ENCODE results near the gene SFTPB.
"Not testable (repeated sequence)": the region's sequence is repeated elsewhere in the genome, so short reads cannot be mapped to it uniquely, and the experiment has no call there.

Gene SFTPB

DNA sequence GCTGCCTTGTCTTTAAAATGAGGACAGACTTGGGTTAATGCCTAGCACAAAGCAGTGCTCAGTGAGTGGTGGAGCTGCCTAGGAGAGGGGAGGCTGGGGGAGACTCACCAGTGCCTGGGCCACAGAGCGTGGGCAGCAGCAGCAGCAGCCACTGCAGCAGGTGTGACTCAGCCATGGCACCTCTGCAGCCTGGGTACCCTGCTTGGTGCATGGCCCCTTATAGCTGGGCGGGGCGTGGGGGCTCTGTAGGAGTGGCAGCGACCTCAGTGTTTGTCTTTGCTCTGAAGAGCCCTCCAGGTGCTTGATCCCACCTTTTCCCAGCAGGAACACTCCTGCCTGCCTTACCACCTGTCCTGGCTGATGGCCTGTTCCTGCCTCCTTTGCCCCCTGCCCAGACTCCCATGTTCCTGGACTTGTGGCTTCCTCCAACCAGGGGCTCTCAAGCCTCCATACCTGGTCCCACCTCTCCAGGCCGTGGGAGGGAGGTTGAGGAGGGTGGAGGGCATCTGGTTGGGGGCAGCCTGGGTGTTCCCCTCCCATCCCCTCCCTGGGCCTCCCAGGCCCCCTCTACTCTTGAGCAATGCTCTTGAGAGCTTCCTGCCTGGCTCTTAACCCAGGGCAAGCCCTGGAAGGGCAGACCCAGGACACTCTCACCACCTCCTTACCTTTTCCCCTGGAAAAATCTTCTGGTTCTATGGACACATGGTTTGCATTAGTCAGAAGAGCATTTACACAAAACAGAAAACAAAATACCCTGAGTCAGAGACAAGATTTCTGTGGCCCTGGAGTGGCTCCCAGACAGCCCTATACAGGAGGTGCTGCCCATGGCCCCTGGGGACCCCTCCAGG lies at the start of gene SFTPB:
Gene SFTPB, minus strand, starts transcription at position 191 of the 848 bp plus-strand sequence. Its CDS starts 16 bp downstream, at position 175.
- DNase-seq, result no peak

DNA sequence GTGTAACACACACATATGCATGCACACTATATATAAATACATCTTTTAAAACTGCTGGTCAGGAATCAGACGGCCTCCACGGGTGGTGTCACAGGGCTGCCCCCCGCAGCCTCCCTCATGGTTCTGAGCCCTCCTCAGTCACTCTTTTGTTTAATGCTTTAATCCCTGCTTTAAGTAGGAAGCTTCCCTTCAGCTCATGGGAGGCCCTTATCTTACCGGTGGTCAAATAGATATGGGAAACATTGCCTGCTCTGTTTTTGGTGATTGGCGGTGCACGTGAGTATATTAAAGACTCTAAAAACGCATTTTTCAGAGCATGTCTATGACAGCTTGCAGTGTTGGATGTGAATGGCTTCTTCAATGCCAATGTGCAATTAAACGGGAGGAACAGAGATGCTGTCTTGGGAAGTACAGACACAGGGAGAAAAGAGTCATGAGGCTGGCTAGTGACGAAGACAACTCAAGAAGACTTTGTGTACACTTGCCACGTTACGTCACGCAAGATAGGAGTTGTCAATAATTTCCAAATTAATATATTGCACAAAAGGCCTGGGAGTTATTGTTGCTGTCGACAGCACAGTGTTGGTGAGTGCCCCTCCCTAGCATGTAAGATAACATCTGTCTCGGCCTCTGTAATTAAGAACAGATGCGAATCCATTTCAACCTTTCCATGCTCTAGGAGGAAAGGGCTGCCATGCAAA lies 49.5 kb upstream of the SFTPB start:
- DNase-seq, result no peak

DNA sequence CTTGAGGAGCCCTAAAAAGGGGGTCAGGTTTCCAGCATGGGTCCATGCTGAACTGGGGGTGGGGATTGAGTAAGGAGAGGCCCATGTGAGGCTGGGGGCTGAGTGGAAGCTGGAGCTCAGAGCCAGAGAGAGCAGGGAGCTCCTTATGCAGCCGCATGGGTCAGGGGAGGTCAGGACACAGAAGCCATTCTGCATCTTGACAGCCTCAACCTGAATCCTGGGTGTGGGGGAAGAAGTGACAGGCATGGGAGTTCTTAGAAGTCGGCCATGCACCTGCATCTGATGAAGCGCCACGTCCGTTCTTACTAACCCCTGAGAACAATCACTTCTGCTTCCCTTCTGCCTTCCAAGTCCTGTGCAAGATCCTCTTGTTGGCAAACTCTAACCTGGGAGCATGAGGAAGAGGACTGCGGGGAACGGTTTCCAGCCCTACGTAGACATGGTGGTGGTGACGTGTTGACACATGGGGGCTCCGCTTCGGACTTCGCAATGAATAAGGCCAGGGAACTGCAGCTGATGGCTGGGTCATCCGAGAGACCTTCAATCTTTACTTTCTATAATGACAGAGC lies 48.4 kb upstream of the SFTPB start:
- DNase-seq, result no peak

DNA sequence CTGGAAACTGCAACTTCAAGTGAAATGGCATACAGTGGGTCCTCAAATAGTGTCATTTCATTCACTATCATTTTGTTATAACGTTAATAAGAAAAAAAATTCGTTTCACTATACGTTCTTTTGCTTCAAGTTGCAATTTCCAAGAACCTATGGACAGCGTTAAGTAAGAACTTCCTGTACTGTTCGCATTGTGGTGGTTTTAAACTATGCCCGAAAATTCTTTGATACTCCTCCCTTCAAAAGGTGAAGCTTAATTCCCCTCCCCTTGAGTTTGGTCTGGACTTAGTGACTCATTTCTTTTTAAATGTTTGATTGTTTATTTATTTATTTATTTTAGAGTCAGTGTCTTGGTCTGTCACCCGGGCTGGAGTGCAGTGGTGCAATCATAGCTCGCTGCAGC lies 46.8 kb upstream of the SFTPB start:
- DNase-seq, result no peak

GRCh38 chr2:85714421-85714820 lies 46.4 kb upstream of the SFTPB start:
- DNase-seq, result not testable (repeated sequence)

DNA sequence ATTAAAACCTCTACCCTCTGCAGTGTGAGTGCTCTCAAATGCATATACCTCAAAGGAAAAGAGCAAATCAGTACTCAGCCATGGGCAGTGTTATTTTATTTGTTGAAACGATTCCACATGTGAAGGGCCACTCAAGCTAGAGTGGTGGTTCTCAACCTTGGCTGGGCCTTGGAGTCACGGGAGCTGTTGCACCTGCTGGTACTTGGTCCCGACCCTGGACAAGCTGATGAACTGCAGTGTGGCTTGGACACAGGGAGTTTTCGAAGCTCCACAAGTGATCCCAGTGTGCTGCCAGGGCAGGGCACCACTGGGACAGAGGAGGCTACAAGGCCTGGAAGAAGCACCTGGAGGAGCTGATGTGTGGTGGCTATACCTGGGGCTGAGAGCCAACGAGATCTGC lies 45.8 kb upstream of the SFTPB start:
- no peak for DNase-seq

DNA sequence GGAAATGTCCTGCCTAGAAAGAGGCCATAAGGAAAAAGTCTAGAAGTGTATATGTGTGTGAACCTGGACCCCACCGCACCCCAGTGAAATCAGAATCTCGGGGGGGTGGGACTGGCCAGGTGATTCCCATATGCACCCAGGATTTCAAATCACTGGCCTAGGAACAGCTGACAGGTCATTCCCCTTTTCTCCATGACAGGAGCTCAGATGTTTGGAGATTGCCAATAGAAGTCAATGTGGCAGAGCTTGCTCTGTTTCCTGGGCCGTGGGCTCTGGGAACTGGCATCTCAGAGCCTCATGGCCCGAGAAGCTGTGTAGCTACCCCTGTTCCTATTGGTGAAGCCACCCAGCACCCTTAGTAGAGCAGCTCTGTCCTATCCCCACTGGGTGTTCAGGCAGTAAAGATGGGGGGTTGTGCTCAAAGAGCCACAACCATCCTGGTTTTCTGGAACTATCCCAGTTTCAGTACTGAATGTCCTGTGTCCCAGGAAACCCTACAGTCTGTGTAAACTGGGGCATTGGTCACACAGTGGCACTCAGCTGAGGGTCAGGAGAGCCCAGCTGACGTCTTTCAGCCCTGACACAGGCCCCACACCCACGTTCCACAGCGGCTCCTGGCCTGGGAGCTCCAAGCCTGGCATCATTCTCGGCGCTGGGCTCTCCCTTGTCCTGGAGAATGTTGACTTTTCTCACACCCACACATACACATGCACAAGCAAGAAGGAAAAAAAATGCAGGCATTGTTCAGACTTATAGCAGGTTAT lies 45.0 kb upstream of the SFTPB start:
- no peak for DNase-seq

DNA sequence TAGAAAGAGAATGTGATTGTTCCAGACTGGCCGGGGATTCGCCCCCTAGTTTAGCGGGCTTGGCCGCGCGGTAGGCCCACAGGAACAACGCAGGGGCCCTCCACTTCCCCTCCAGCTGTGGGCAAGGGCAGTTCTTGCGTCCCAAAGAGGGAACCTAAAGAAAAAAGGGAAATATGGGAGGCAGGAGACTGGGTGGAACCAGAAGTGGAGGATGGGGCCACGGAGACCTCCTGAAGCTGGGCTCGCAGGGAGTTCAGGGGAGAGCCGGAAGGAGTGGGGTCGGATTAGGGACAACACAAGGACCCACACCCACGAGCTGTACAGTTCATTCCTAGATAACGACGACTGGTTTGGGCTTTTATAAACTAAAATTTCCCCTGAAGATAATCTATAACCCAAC lies 44.3 kb upstream of the SFTPB start:
- no peak for DNase-seq

DNA sequence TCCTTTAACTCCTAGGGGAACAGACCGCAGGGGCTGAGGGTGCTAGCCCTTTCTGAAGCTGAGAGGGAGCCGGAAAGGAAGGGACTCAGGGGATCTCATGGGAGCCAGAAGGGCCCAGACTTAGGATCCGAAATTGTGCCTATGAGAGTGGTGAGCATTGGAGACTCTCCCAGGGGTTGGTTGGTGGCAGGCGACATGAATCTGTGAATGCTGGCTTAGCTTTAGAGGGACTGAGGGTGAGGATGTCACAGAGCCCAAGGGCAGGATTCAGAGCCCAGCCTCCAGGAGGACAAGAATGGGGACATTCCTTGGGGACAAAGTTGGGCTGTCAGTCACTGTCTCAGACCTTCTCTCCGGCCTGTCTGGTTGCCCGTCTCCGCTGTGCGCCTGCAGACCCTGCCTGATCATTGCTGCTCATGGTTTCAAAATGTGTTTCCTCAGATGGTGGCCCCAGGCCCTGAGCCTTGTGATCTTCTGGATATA lies 43.6 kb upstream of the SFTPB start:
- DNase-seq, result no peak

DNA sequence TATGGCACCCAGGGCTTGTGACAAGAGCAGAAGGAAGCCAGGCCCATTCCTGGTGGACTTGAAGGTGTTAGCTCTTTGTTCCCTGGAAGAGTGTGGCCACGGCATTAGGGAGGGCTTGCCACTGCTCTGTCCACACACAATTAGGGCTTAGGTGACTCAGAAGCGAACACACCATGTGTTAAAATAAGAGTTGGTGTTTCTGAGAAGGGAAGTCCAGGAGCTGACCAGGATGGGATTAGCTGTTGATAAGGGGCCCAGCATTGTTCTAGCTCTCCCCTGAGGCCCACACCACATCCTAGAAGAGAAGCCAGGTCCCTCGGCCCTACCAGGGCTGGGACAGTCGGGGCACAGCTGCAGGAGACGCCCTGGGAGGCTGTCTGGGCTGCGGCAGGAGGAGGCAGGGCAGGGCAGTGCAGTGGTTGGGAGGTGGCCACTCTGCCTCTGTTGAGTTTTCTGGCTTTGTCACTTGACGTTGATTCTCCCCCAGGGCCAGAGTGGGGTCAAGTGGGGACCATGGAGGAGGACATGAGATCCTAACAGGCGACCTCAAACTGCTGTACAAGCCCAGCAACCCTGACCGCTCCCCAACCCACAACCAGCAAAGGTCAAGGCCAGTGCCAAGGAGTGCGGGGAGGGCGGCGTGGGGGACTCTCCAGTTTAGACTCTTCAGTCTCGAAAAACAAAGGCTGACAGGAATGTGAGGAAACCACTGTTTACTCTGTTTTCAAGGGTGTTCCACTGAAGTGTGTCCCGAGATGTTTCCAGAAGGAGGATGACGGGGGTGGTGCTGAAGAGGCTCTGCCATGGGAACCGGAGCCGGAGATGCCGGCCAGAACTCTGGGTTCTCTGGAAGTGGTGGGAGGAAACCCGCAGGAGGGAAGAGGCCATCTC lies 42.9 kb upstream of the SFTPB start:
- no peak for DNase-seq

GRCh38 chr2:85709401-85709811 lies 41.4 kb upstream of the SFTPB start:
- no peak for DNase-seq

- no peak for DNase-seq
Measured at GRCh38 chr2:85708641-85709040, 40.6 kb upstream of the SFTPB start.

- DNase-seq, result peak; percentile 64
Measured at GRCh38 chr2:85707304-85707703, 39.3 kb upstream of the SFTPB start.

DNA sequence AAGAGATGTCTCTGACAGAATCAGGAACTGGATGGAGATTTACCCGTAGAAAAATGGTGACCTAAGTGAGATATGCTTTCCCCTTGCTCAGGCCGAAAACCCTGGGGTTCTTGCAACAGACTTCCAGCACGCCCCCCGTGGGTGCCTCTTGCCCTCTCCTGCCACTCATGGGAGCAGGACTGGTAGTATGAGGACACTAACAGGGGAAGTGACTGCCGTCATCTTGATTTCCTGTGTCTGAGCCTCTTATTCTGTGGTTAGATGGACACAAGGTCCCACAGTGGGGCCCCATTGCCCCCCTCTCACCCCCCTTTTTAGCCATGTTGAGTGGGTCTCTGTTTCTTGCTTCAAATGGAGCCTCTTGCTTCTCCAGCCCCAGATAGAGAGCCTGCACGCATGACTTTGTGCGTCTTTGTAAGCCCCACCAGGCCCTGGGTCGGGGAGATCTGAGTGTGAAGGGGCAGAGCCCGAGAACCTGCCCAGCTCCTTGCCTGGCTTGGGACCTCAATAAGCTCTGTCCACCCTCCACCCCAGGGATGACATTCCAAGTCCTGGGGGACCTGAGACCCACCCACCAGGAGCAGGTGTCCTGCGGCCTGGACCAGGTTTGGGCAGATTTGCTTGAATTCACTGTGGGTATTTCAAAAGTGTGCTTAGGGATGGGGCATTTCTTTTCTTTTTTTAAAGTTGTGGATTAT lies 38.7 kb upstream of the SFTPB start:
- DNase-seq, result no peak

DNA sequence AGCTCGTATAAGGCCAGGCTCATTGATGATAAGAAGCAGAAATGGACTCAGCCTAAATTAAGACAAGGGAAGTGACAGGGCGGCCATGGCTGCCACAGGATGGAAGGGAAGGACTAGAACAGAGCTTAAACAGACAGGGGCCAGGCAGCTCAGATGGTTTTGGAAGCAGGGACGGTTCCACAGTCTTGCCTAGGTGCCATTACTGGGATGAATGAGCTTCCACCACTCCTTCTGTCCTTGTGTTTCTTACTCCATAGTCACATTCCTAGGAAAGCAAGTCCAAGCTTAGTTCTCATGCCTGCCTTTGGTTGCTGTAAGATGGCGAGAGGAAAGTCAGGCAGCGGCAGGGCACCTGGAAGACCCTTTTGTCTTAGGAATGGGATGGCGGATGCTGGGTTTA lies 38.1 kb upstream of the SFTPB start:
- DNase-seq, result no peak

GRCh38 chr2:85705680-85706039 lies 37.7 kb upstream of the SFTPB start:
- DNase-seq, result no peak

DNA sequence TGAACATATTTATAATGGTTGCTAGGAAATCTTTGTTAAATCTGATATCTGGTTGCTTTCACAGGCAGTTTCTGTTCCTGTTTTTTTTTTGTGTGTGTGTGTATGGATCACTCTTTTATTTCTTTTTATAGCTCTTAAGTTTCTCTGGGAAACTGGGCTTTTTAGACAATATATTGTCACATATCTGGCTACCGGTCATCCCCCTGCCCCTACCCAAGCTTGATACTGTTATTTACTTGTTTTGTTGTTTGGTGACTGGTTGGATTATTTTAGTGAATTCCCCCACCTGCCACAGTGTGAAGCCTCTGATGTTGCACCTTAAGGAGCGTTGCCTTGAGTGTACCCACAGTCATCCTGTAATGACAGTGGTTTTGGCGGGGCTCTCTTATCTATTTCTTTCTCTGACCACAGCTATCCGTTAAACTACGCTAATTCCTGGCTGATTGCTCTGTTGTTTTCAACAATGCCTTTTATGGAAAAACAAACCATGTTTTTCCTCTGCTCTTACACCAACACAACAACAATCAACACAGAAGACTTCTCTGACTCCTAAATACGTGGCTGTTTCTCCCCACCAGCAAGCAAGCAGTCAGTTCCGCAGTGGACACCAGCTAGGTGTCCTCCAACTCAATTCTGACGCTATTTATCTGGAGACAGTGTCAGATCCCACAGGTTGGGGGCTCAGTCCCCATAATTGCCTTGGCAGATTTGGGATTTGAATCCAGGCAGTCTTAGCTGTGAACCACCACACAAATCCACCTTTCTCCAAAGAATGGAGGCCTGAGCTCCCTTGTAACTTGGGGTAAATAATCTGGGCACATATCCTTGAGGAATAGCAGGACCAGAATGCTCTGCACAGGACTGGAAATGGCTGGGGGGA lies 37.0 kb upstream of the SFTPB start:
- DNase-seq, result no peak

- DNase-seq, result no peak
Measured at GRCh38 chr2:85704038-85704437, 36.0 kb upstream of the SFTPB start.

- DNase-seq, result no peak
Measured at GRCh38 chr2:85703329-85703728, 35.3 kb upstream of the SFTPB start.

- no peak for DNase-seq
Measured at GRCh38 chr2:85702800-85703199, 34.8 kb upstream of the SFTPB start.

Data from NCI-H1436 (cell line).